Ovary (tissue), 3 donors: ENCODE results near the gene HACD2.

ENCODE experiments used
- POLR2A ChIP-seq: fragments of 450-650 bp; IDR thresholded peaks from one replicate; pipeline ENCODE4 v1.6.1; 2017; ENCODE audit warnings: antibody characterized with exemption, mild to moderate bottlenecking, moderate library complexity
- TF ChIP-seq, protein P1 (sequence below), 3 donors: fragments of 450-650 bp in 2 of 3; fragments of 200-600 bp in 1 of 3; IDR thresholded peaks; one replicate each; pipeline versions ENCODE4 v1.5.1 to v1.8.0; 2016 to 2022; ENCODE audit warnings: antibody characterized with exemption in 3 of 3, mild to moderate bottlenecking in 1 of 3
- donor health status: DM: no; HTN: no; CAD: no.

DNA sequence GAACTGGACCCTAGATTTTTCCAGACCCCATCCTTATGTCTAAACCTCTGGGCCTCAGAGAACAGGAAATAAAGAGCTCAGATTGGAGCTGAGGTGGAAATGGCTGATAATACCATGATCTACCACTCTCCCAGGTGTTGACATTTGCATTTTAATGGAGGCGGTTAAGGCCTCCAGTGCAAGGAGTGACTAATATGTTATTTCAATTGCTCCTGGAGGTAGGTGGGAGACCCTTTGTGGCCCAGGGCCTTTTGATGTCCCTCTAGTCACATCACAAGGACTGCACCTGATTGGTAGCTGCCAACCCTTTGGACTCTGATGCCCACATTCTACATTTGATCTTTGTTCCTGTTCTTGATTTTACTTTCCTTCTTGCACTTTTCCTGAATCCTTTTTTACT is 127.0 kb downstream of the HACD2 start:
- TF ChIP-seq, protein P1, sequence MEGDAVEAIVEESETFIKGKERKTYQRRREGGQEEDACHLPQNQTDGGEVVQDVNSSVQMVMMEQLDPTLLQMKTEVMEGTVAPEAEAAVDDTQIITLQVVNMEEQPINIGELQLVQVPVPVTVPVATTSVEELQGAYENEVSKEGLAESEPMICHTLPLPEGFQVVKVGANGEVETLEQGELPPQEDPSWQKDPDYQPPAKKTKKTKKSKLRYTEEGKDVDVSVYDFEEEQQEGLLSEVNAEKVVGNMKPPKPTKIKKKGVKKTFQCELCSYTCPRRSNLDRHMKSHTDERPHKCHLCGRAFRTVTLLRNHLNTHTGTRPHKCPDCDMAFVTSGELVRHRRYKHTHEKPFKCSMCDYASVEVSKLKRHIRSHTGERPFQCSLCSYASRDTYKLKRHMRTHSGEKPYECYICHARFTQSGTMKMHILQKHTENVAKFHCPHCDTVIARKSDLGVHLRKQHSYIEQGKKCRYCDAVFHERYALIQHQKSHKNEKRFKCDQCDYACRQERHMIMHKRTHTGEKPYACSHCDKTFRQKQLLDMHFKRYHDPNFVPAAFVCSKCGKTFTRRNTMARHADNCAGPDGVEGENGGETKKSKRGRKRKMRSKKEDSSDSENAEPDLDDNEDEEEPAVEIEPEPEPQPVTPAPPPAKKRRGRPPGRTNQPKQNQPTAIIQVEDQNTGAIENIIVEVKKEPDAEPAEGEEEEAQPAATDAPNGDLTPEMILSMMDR (IDR thresholded peaks at IDR 0.05) = no peak
- no peak for TF ChIP-seq POLR2A
